Spleen (tissue), 7 donors: Measurements from ENCODE around the gene NAALADL2.

Source experiments
- POLR2A ChIP-seq, 3 donors: fragments of 450-650 bp; IDR thresholded peaks; one replicate each; pipeline ENCODE4 v1.5.1; 2017; ENCODE audit warnings: antibody characterized with exemption in 3 of 3, mild to moderate bottlenecking in 1 of 3
- POLR2AphosphoS5 ChIP-seq, 3 donors: sonication (generic); formaldehyde crosslinking; IDR thresholded peaks; one replicate each; pipeline ENCODE4 v1.5.1; 2017; ENCODE audit warnings: antibody characterized with exemption in 3 of 3
- TF ChIP-seq, protein P1 (sequence below), 11 experiments: fragments of 200-600 bp in 7 of 11; fragments of 450-650 bp in 4 of 11; sonication (generic) in 4 of 11; IDR thresholded peaks in 8 of 11; conservative IDR thresholded peaks in 3 of 11; 1 replicate in 7 of 11; 2 replicates in 4 of 11; pipeline versions ENCODE4 v1.4.0 to v1.8.0; 2016 to 2021; ENCODE audit warnings: antibody characterized with exemption in 11 of 11, inconsistent platforms in 4 of 11, mild to moderate bottlenecking in 1 of 11
- donor health status: DM: no; HTN: no; CAD: no; lungs with moderate emphysema.
- donor health status: DM: no; HTN: no; CAD: no.
- donor health status: DM: no; HTN: no; CAD: no.

DNA sequence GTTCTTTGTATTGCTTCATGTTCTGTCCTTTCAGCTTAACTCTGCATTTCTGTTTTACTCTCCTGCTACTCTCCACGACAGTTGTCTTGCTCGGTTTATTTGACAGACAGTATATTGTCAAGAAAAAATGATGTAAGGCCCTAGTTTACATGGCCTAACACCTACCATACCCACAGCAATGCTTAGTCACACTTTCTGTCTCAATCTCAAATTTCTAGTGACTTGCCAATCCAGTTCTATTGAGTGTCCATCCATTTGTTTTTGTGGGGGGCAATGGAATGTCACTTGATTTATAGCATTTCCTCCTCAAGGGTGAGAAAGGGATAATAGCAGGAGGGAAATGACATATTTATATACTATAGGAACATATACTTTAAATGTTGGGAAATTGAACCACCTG, 676.2 kb downstream of the NAALADL2 start:
- TF ChIP-seq, protein P1, sequence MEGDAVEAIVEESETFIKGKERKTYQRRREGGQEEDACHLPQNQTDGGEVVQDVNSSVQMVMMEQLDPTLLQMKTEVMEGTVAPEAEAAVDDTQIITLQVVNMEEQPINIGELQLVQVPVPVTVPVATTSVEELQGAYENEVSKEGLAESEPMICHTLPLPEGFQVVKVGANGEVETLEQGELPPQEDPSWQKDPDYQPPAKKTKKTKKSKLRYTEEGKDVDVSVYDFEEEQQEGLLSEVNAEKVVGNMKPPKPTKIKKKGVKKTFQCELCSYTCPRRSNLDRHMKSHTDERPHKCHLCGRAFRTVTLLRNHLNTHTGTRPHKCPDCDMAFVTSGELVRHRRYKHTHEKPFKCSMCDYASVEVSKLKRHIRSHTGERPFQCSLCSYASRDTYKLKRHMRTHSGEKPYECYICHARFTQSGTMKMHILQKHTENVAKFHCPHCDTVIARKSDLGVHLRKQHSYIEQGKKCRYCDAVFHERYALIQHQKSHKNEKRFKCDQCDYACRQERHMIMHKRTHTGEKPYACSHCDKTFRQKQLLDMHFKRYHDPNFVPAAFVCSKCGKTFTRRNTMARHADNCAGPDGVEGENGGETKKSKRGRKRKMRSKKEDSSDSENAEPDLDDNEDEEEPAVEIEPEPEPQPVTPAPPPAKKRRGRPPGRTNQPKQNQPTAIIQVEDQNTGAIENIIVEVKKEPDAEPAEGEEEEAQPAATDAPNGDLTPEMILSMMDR (IDR thresholded peaks at IDR 0.05 in 8 of 11, conservative IDR thresholded peaks at IDR 0.05 in 3 of 11): no peak
- TF ChIP-seq POLR2A (IDR thresholded peaks at IDR 0.05) (no peak), POLR2AphosphoS5 (IDR thresholded peaks at IDR 0.05) (no peak)
